CD4-positive, alpha-beta T cell treated with Interferon gamma for 1 hour (primary cell): ENCODE data around the gene DZIP1L.
"Not testable (repeated sequence)": the region's sequence is repeated elsewhere in the genome, so short reads cannot be mapped to it uniquely, and the experiment has no call there.

Experiments
- DNase-seq: peaks from one replicate; pipeline ENCODE4 v3.0.0-alpha.2; 2020

Gene DZIP1L

GRCh38 chr3:138114988-138115971 lies at the start of gene DZIP1L:
Gene DZIP1L (minus strand): TSS chr3:138115608. CDS start chr3:138103971, 11,637 bp downstream.
- DNase-seq, result peak; percentile 9

- no peak for DNase-seq
Observed at GRCh38 chr3:138165061-138165460, 49.7 kb upstream of the DZIP1L start.

GRCh38 chr3:138157743-138158142 lies 42.3 kb upstream of the DZIP1L start:
- no peak for DNase-seq

- no peak for DNase-seq
Observed at GRCh38 chr3:138154534-138154933, 39.1 kb upstream of the DZIP1L start.

- no peak for DNase-seq
Observed at GRCh38 chr3:138148503-138148902, 33.1 kb upstream of the DZIP1L start.

GRCh38 chr3:138142181-138142580 lies 26.8 kb upstream of the DZIP1L start:
- not testable (repeated sequence) for DNase-seq

- DNase-seq, result no peak
Observed at GRCh38 chr3:138140940-138141339, 25.5 kb upstream of the DZIP1L start.

GRCh38 chr3:138139691-138140090 lies 24.3 kb upstream of the DZIP1L start:
- DNase-seq, result no peak

GRCh38 chr3:138137861-138138260 lies 22.5 kb upstream of the DZIP1L start:
- no peak for DNase-seq

GRCh38 chr3:138136201-138136600 lies 20.8 kb upstream of the DZIP1L start:
- no peak for DNase-seq

GRCh38 chr3:138135833-138136194 lies 20.4 kb upstream of the DZIP1L start:
- DNase-seq, result no peak

GRCh38 chr3:138135146-138135832 lies 19.9 kb upstream of the DZIP1L start:
- no peak for DNase-seq

GRCh38 chr3:138132239-138132638 lies 16.8 kb upstream of the DZIP1L start, which contains the start of gene A4GNT:
Gene A4GNT (minus strand): TSS chr3:138132390. CDS start chr3:138131256, 1,134 bp downstream.
- no peak for DNase-seq

GRCh38 chr3:138127636-138128365 lies 12.4 kb upstream of the DZIP1L start:
- no peak for DNase-seq

- DNase-seq, result no peak
Observed at GRCh38 chr3:138125548-138126221, 10.3 kb upstream of the DZIP1L start.

GRCh38 chr3:138124706-138125355 lies 9.4 kb upstream of the DZIP1L start:
- no peak for DNase-seq

GRCh38 chr3:138124188-138124587 lies 8.8 kb upstream of the DZIP1L start:
- DNase-seq, result no peak

GRCh38 chr3:138119423-138119766 lies 4.0 kb upstream of the DZIP1L start:
- no peak for DNase-seq

GRCh38 chr3:138118612-138119422 lies 3.4 kb upstream of the DZIP1L start:
- DNase-seq, result peak; percentile 38

GRCh38 chr3:138114431-138114918 lies 933 bp downstream of the DZIP1L start:
- DNase-seq, result no peak

GRCh38 chr3:138113326-138113725 lies 2.1 kb downstream of the DZIP1L start:
- DNase-seq, result no peak
